Fibroblast of skin of left quadriceps (primary cell): ENCODE measurements around the gene FCGR1A.
"Not testable (repeated sequence)": the region's sequence is repeated elsewhere in the genome, so short reads cannot be mapped to it uniquely, and the experiment has no call there.

Experiments used
- DNase-seq, 2 experiments: peaks; one replicate each; pipeline ENCODE4 v3.0.0-alpha.2; 2013; ENCODE audit warnings: low read depth in 2 of 2

The FCGR1A gene

DNA sequence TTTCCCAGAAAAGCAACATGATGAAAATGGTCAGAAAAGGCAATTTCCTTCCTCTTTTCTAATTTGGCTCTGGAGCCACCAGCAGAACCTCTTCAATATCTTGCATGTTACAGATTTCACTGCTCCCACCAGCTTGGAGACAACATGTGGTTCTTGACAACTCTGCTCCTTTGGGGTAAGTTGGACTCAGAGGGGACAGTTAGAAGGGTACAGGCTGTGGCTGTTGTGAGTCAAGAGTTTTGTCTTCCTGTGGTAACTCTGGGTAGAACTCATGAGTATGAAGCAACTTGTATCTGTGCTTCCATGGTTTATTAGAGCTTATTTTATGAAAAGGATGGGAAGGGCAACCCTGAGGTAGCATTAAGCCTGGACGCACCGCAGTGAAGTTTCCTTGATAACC, at the start of gene FCGR1A:
TSS of gene FCGR1A (plus strand) at position 95 of the 400 bp plus-strand sequence. CDS start at position 145, 50 bp downstream.
- DNase-seq, result not testable (repeated sequence)

DNA sequence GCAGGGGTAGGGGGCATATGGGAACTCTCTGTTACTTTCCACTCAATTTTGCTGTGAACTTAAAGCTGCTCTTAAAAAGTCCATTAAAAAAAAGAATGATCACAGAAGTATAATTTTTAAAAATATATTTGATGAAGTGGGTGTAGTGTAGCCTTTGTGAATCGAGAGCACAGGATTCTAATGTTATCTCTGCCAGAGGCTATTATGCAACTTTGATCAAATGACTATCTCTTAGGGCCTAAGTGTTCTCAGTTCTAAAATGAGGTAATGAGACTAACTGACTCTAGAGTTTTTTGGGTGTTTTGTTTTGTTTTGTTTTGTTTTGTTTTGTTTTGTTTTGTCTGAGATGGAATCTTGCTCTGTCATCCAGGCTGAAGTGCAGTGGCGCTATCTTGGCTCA, 49.7 kb upstream of the FCGR1A start:
- DNase-seq, result not testable (repeated sequence)

DNA sequence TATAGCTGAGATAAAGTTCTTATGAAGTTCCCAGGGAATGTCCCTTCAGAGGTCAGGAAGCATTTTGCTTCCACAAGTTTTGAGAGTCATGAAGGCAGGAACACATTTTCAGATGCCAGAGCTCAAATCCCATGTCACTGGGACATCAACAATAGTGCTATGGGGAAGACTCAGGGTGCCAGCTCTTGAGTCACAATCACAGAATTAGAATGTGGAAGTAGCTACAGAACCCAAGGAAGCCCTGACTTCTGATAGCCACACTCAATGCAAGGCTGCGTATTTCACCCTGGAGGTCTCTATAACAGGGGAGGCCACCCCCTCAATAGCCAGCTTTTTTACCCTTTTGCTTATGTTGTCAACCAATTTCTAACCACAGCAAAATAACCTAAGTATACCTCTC, 47.8 kb upstream of the FCGR1A start:
- DNase-seq, result not testable (repeated sequence)

DNA sequence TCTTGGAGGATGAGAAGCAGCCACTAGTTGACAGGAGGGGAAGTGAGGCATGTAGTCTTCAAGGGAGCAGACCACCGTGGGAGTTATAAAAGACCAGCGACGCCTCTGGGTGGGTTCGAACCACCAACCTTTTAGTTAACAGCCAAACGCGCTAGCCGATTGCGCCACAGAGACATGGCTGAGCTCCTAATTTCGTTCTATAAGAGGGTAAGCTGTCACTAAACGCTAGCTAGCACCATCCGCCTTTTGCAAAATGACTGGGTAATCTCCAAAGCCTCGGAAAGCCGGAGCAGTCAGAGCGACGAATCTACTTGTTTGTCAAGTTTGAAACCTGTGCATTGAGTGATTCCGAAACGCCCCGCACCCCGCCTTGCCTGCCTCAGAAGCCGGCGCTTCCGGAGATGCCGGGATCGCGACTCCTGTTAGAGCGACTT, 42.3 kb upstream of the FCGR1A start:
- DNase-seq, result not testable (repeated sequence)

DNA sequence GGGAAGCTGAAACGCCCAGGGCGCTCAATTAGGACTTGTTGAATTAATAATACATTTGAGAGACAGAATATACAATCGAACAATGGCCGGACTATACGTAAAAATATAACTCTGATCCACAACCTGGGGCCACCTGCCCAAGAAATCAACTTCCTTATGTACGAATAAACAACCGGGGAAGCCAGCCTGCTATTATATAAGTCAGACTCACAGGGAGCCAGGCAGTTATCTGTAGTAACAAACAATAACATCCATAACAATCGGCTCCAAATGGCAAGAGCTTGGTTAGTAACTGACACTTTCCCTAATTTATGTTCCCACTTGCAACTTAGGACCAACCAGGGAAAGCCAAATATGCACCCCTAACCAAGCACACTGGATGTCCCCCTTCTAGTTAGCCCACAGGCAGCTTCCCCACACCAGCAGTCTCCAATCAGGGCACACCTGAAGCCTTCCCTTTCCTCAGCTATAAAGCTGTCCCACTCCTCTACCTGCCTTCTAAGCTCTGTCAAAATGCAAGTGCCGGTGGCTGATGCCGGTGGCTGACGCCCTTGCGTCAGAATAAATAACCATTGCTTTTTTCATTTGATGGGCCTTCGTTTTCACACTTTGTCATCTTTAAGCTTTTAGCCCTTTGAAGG, 41.8 kb upstream of the FCGR1A start:
- not testable (repeated sequence) for DNase-seq

DNA sequence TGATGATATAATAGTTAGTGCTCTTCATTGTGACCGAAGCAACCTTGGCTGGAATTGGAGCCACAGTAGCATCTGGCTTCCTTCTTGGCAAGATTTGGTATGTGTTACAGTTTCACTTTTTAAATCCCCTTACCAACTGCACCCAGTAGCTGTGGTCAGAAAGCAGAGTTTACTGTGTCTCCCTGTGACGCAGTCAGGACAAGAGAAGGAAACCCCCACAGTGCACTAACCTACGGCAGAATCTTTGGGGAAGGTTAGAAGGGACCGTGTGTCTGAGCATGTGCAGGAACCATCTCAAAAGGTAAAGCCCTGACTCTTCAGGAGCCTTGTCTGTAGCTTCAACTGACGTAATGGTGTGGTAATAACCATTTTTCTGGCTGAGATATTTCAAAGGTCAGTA, 40.6 kb upstream of the FCGR1A start:
- not testable (repeated sequence) for DNase-seq

DNA sequence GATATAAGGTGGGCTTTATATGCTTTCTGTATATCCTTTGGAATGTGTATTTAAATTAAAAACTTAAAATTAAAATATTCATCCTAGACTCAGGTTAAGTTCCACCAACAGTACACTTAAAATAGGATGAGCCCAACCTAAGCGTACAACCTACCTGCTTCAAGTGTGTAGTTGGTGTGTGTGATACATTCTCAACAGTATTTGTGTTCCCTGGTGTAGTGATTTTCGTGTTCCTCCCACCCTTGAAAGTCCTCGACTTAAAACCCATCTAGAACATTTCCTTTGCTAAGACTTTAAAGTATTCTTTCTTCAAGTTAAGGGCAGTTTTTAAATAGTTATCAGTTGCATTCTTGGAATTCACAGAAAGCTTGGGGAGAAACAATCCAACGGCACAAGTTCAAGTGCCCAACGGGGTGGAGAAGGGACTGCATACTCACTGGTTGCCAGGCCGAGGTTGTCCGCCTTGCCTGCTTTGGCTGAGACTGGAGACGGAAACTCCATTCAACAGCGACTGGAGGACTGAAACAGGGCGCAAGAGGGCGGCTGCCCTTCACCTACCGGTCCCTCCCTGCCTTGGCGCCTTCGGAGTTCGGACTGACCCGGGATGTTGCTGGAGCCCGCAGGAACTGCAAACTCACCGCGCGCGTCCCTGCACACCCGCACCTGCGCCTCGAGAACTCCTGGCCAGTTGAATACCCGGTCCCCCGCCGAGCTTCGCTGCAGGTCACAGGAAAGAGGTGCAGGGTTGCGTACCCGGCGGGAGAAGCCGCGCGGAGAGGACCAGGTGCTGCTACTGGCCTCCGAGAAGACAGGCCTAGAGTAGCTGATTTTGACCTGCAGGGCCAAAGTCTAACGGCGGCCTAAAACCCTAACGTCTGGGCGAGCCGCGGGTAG, 35.8 kb upstream of the FCGR1A start:
- DNase-seq, result not testable (repeated sequence)

DNA sequence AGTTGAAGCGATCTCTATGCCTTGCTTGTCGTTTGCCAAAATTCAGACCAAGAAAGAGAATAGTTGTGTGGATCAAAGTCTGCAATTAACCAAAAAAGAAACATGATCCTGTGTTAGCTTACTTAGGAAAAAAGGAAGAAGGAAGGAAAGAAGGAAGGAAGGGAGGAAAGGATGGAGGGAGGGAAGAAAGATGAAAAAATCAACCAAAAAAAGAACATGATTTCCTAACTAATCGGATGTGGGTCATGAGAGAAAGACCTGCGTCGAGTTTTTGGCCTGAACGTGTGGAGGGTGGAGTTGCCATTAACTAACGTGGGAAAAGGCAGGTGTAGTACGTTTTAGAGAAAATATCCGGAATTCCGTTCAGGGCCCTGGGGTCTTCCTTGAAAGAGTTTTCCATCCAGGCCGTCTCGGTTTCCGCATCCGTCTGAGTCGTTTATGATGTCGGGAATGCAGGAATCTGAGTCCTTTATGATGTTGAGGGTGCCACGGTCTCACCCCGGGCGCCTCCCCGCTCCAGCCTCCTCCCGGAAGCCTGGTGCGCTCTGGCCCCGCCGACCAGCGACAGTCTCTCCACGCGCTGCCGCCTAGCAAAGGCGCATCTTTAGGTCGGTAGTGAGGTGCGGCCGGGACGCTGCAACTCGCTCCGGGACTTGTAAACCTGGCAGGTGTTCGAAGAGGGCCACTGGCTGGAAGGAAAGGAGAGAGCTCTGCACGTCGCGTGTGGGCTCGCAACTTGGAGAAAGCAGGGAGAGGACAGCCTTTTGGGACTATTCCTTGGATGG, 34.9 kb upstream of the FCGR1A start:
- DNase-seq, result not testable (repeated sequence)

DNA sequence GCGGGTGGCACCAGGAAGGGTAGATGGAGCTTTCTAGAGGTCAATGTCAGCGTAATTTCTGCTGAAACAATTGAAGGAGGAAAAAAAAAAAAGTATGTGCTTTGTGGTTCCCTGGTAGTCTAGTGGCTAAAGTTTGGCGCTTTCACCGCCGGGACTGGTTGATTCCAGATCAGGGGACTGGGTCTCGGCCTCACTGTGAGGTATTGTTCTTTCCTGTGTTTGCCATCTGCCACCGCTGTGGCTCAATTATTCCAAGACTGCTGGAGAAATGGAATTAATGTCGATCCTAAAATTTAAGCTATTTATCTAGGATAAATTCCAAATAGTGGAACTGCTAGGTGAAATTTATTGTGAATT, 34.4 kb upstream of the FCGR1A start:
- DNase-seq, result not testable (repeated sequence)

DNA sequence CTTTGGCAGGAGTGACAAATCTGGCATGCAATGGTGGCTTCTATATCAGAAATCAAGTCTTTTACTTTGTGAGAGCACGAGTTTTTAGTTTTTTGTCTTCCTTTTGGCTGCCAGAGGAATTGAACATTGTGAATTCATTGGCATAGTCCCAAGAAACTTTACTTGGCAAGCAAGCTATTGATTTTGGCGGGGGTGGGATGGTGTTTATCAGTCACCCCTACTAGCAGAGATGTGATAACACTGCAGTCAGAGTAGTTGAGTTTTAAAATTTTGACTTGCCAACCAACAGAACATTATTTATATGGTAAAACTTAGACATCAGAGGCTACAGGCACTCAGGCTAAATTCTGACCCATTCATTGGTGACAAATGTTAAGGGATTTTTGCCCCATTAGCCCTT, 31.9 kb upstream of the FCGR1A start:
- DNase-seq, result not testable (repeated sequence)

DNA sequence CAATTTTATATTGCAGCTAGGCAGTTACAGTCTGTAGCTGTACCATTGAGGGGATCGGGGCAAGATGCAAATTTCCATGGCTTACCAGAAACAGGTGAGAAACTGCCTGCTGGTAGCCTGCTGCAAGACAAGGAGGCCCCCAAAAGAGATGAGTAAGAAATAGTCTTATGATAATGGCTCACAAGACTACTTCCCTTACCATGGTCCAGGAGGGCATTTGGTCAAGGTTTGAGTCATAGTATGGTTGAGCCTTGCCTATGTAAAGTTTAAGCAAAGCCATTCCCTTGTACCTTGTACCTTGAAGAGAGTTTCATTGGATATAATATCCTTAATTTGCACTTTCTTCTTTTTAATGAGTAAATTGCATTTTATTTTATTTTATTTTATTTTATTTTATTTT, 30.3 kb upstream of the FCGR1A start:
- not testable (repeated sequence) for DNase-seq

DNA sequence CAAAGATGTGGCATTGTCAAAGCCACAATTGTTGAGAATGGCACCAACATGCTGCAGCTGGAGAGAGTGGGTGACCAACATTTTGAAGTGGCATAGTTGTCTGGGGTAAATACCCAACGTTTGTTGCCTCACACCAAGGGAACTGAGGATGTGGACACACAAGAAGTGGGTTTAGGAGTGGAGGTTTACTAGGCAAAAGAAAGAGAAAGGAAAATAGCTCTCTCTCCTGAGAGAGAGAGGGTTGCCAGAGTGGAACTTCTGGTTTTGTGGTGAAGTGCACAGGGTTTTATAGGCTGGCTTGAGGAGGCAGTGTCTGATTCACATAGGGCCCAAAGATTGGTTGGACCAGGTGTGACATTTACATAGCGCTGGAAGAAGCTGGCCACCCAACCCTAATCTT, 29.0 kb upstream of the FCGR1A start:
- DNase-seq, result not testable (repeated sequence)

DNA sequence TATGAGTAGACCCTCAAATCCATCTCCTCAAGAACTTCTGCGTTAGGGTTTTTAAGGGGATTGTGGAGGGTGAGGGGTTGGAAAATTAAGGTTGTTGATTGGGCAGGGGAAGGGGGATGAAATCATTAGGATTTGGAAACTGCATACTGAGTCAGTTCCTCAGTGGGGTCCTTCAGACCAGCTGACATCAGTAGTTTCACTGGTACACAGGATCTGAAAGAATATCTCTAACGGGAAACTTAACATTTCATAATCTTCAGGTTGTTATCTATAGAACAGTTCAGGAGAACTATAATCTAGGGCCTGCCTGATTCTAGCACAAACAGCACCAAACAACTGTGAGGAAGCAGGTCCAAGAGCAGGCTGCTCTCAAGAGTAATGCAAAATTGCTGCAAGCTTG, 27.2 kb upstream of the FCGR1A start:
- not testable (repeated sequence) for DNase-seq

DNA sequence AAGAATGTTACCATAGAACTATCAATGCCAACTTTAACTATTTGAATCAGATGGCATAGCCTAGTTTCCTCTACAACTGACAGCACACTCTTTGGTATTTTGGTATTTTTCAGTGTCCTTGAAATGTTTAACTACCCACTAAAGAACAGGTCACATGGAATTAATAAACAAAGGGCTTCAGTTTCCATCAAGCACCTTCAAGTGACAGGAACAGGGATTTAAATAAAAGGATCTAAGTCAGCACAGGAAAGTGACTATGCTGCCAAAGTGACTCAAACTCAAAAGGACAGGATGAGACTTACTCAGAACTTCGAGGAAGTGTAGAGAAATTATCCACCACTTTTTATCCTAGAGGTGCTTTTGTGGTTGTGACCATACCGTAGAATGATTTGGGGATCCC, 20.2 kb upstream of the FCGR1A start:
- not testable (repeated sequence) for DNase-seq

DNA sequence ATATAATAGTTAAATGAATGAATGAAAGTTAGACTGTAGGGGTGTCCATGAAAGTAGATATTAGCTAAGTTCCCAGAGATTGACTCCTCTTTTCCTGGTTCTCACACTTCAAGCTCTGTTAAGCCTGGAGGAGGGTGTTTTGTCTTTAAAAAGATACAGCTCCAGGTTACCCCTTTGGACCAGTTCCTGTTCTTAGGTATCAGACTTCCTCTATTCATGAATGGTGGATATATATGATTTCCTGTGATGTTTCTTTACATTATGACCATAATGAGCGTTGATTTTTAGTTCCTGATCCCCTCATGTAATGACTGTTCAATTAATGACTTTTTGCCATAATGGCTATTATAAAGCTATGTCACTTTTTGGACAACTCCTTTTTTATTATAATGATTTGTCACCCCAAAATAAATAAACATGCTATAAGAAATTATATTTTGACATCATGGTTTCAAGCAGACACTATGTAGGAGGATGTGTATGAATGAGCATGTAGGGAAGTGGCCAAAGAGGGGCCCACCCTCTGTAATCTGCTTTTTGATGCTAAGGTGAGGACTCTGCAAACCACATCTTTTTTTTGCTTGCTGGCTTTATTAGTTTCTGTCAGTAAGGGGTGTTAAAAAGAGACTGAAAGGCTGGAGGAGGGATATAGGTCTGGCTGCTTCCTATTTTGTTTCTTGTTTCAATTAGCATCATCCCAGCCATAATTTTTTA, 18.2 kb upstream of the FCGR1A start:
- DNase-seq, result not testable (repeated sequence)

DNA sequence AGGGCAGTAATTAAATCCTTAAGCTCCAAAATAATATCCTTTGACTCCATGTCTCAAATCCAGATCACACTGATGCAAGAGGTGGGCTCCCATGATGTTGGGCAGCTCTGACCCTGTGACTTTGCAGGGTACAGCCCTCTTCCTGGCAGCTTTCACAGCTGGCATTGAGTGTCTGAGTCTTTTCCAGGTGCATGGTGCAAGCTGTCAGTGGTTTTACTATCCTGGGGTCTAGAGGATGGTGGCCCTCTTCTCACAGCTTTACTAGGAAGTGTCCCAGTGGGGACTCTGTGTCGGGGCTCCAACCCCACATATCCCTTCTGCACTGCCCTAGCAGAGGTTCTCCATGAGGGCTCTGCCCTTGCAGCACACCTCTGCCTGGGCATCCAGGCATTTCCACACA, 16.3 kb upstream of the FCGR1A start:
- not testable (repeated sequence) for DNase-seq

DNA sequence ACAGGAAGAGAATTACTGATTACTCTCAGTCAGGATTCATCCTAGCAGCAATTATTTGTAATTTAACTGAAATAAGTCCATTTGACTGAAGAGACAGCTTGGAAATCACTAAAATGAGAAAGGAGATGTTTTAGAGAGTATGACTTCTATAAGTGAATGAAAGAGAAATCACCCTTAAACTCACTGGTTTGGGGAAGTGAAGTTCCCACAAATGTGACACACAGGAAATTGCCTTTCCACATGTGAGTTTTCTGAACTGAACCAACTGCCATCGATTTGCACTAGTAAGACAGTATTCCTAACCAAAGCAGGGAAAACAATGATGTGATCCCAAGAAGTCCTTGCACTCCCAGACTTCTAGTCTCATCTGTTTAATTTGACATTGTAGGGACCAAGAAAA, 13.3 kb upstream of the FCGR1A start:
- not testable (repeated sequence) for DNase-seq

DNA sequence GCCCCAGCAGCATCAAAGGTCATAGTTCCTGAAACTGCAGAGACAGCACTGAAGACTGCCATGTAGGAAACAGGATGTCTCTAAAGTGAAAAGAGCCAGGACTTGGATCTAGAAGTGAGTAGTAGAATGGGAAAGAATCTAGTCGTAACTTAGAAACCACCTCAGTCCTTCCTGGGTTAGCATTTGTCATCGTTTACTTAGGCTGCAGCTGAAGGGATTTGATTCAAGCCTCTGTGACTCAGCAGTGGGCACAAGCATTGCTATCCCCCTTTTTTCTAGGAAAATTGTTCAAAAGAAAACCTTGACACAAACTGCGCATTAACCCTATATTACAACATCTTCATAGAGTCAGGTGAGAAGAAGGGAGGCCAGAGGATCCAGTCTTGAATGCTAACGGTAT, 11.8 kb upstream of the FCGR1A start:
- not testable (repeated sequence) for DNase-seq

DNA sequence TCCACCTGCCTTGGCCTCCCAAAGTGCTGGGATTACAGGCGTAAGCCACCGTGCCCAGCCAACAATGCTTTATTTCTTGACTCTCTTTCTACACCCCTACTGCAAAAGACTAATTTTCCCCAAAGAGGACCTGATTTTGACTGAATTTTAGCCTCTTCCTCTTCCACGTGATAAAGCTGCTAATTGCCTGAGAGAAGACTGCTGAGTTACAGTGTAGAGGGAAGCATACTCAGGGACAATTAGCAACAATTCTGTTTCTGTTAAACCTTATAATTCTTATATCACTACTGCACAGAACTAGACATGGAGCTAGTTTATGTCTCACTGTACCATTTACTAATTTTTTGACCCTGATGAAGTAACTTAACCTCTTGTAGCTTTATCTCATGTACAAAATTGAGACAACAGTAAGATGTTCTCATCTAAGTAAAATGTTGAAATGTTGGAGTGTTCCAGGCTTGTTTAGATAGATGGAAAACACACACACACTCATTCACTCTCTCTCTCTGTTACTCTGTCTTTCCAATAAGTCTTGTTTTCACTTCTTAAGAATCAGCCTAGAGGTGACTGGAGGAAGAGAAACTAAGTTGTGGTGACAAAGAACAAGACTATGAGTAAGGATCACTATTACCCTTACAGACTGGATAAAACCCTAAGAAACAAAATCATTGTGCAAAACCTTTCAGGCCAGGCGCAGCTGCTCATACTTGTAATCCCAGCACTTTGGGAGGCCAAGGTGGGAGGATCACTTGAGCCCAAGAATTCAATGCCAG, 10.7 kb upstream of the FCGR1A start:
- not testable (repeated sequence) for DNase-seq

DNA sequence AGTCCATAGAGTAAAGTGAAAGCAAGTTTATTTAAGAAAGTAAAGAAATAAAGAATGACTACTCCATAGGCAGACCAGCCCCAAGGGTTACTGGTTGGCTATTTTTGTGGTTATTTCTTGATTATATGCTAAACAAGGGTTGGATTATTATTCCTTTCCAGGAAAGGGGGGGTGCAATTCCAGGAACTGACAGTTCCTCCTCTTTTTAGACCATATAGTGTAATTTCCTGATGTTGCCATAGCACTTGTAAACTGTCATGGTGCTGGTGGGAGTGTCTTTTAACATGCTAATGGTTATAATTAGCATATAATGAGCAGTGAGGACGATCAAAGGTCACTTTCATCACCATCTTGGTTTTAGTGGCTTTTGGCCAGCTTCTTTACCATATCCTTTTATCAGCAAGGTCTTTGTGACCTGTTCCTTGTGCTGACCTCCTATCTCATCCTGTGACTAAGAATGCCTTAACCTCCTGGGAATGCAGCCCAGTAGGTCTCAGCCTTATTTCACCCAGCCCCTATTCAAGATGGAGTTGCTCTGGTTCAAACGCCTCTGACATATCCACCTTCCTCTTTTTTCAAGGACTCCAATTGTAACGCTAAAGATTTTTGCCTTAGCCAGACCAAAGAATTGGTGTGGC, 6.9 kb upstream of the FCGR1A start:
- not testable (repeated sequence) for DNase-seq
